IPS-20b (cell line): ENCODE results near the gene ZBTB12.
"Not testable (repeated sequence)": the region's sequence is repeated elsewhere in the genome, so short reads cannot be mapped to it uniquely, and the experiment has no call there.

Experiments
- H3K27ac ChIP-seq: one replicate; pipeline ENCODE4 v1.5.1; 2013; ENCODE audit warnings: low read length
- H3K27me3 ChIP-seq: 2 replicates; pipeline ENCODE4 v1.6.1; 2013; ENCODE audit warnings: mild to moderate bottlenecking, low read length, inconsistent platforms; ENCODE audit not compliant: insufficient read depth
- H3K36me3 ChIP-seq: 2 replicates; pipeline ENCODE4 v1.6.1; 2013; ENCODE audit warnings: low read depth, mild to moderate bottlenecking, inconsistent platforms, low read length, moderate library complexity; ENCODE audit not compliant: insufficient read depth
- H3K4me1 ChIP-seq: 2 replicates; pipeline ENCODE4 v1.6.1; 2013; ENCODE audit warnings: mild to moderate bottlenecking, control low read depth, inconsistent platforms, low read length, moderate library complexity; ENCODE audit not compliant: insufficient read depth
- H3K4me3 ChIP-seq: 2 replicates; pipeline ENCODE4 v1.5.1; 2013; ENCODE audit warnings: mild to moderate bottlenecking, low read length, inconsistent platforms
- H3K9ac ChIP-seq: 2 replicates; pipeline ENCODE4 v1.6.1; 2013; ENCODE audit warnings: low read depth, mild to moderate bottlenecking, inconsistent platforms, low read length, moderate library complexity
- H3K9me3 ChIP-seq: 2 replicates; pipeline ENCODE4 v1.6.1; 2013; ENCODE audit warnings: mild to moderate bottlenecking, low read depth, low read length, inconsistent platforms; ENCODE audit not compliant: insufficient read depth

The ZBTB12 gene

GRCh38 chr6:31878222-31878621 lies 23.7 kb downstream of the ZBTB12 start:
- peak overlapping the region; percentile 6; the same call in 1 of the 2 replicates for H3K9ac ChIP-seq
- no peaks in the 10 kb centered on the region for H3K9me3 ChIP-seq
- no peaks in the 10 kb centered on the region for H3K27me3 ChIP-seq
- H3K36me3 ChIP-seq = peaks cover 36% of the 10 kb centered on the region
- no peaks in the 10 kb centered on the region for H3K4me1 ChIP-seq
- H3K4me3 ChIP-seq = no peak overlapping the region; the same call in 1 of the 2 replicates
- H3K27ac ChIP-seq = no peak overlapping the region

- no peak overlapping the region for H3K9ac ChIP-seq
Measured at GRCh38 chr6:31877651-31878161, 24.2 kb downstream of the ZBTB12 start.

GRCh38 chr6:31877125-31877650 lies 24.7 kb downstream of the ZBTB12 start:
- no peak overlapping the region for H3K9ac ChIP-seq
- H3K4me3 ChIP-seq = no peak overlapping the region
- peaks cover 26% of the 10 kb centered on the region for H3K36me3 ChIP-seq
- H3K9me3 ChIP-seq = no peaks in the 10 kb centered on the region
- H3K27me3 ChIP-seq = no peaks in the 10 kb centered on the region
- H3K27ac ChIP-seq = no peak overlapping the region
- H3K4me1 ChIP-seq = no peaks in the 10 kb centered on the region

More at GRCh38 chr6:31877651-31878161, 24.2 kb downstream of the ZBTB12 start:
- H3K36me3 ChIP-seq = peaks cover 31% of the 10 kb centered on the region
- no peaks in the 10 kb centered on the region for H3K27me3 ChIP-seq
- H3K9me3 ChIP-seq = no peaks in the 10 kb centered on the region
- no peak overlapping the region for H3K27ac ChIP-seq
- H3K4me3 ChIP-seq = no peak overlapping the region
- H3K4me1 ChIP-seq = no peaks in the 10 kb centered on the region

GRCh38 chr6:31876357-31876756 lies 25.5 kb downstream of the ZBTB12 start:
- no peak overlapping the region for H3K4me3 ChIP-seq
- no peak overlapping the region; the same call in 1 of the 2 replicates for H3K9ac ChIP-seq
- H3K4me1 ChIP-seq = no peaks in the 10 kb centered on the region
- H3K27ac ChIP-seq = no peak overlapping the region
- peaks cover 20% of the 10 kb centered on the region for H3K36me3 ChIP-seq
- H3K27me3 ChIP-seq = no peaks in the 10 kb centered on the region
- no peaks in the 10 kb centered on the region for H3K9me3 ChIP-seq

GRCh38 chr6:31875877-31876276 lies 26.0 kb downstream of the ZBTB12 start:
- H3K4me1 ChIP-seq = no peaks in the 10 kb centered on the region
- H3K9ac ChIP-seq = no peak overlapping the region
- H3K36me3 ChIP-seq = peaks cover 15% of the 10 kb centered on the region
- no peaks in the 10 kb centered on the region for H3K27me3 ChIP-seq
- no peak overlapping the region for H3K4me3 ChIP-seq
- no peaks in the 10 kb centered on the region for H3K9me3 ChIP-seq
- no peak overlapping the region for H3K27ac ChIP-seq

- H3K27me3 ChIP-seq = no peaks in the 10 kb centered on the region
- H3K27ac ChIP-seq = no peak overlapping the region
- H3K4me3 ChIP-seq = no peak overlapping the region
Measured at GRCh38 chr6:31874836-31875572, 26.9 kb downstream of the ZBTB12 start.

GRCh38 chr6:31874084-31874670 lies 27.7 kb downstream of the ZBTB12 start:
- H3K4me1 ChIP-seq = no peaks in the 10 kb centered on the region
- no peaks in the 10 kb centered on the region for H3K36me3 ChIP-seq
- no peak overlapping the region for H3K4me3 ChIP-seq
- H3K27me3 ChIP-seq = no peaks in the 10 kb centered on the region
- no peaks in the 10 kb centered on the region for H3K9me3 ChIP-seq
- H3K27ac ChIP-seq = no peak overlapping the region
- no peak overlapping the region for H3K9ac ChIP-seq

More at GRCh38 chr6:31874836-31875572, 26.9 kb downstream of the ZBTB12 start:
- no peak overlapping the region for H3K9ac ChIP-seq
- no peaks in the 10 kb centered on the region for H3K4me1 ChIP-seq
- no peaks in the 10 kb centered on the region for H3K9me3 ChIP-seq
- peaks cover 6% of the 10 kb centered on the region for H3K36me3 ChIP-seq

GRCh38 chr6:31871046-31871659 lies 30.7 kb downstream of the ZBTB12 start:
- H3K36me3 ChIP-seq = no peaks in the 10 kb centered on the region
- H3K27ac ChIP-seq = no peak overlapping the region
- H3K9me3 ChIP-seq = no peaks in the 10 kb centered on the region
- H3K4me1 ChIP-seq = no peaks in the 10 kb centered on the region
- no peak overlapping the region for H3K4me3 ChIP-seq
- H3K27me3 ChIP-seq = no peaks in the 10 kb centered on the region
- H3K9ac ChIP-seq = no peak overlapping the region

GRCh38 chr6:31870385-31870921 lies 31.4 kb downstream of the ZBTB12 start:
- no peak overlapping the region for H3K9ac ChIP-seq
- no peaks in the 10 kb centered on the region for H3K36me3 ChIP-seq
- H3K9me3 ChIP-seq = no peaks in the 10 kb centered on the region
- no peaks in the 10 kb centered on the region for H3K4me1 ChIP-seq
- no peak overlapping the region for H3K27ac ChIP-seq
- H3K27me3 ChIP-seq = no peaks in the 10 kb centered on the region
- no peak overlapping the region for H3K4me3 ChIP-seq

GRCh38 chr6:31869343-31869742 lies 32.5 kb downstream of the ZBTB12 start:
- no peaks in the 10 kb centered on the region for H3K36me3 ChIP-seq
- no peaks in the 10 kb centered on the region for H3K27me3 ChIP-seq
- H3K4me3 ChIP-seq = no peak overlapping the region
- H3K27ac ChIP-seq = no peak overlapping the region
- H3K4me1 ChIP-seq = peaks cover 1% of the 10 kb centered on the region; the same call in 1 of the 2 replicates
- H3K9me3 ChIP-seq = no peaks in the 10 kb centered on the region
- H3K9ac ChIP-seq = no peak overlapping the region

GRCh38 chr6:31868658-31868971 lies 33.3 kb downstream of the ZBTB12 start:
- H3K9me3 ChIP-seq, H3K36me3 ChIP-seq, H3K27ac ChIP-seq, H3K4me1 ChIP-seq, H3K27me3 ChIP-seq, H3K9ac ChIP-seq, H3K4me3 ChIP-seq: not testable (repeated sequence)
